Nephron (organoid): ENCODE data around the gene OR51B4.

ENCODE experiments used
- H3K27ac Mint-ChIP-seq, 3 experiments: 2 replicates each; pipeline ENCODE4 v1.8.0; 2020; ENCODE audit warnings: mixed read lengths in 3 of 3, mild to moderate bottlenecking in 2 of 3, moderate library complexity in 1 of 3
- H3K27me3 Mint-ChIP-seq: 2 replicates; pipeline ENCODE4 v1.8.0; 2021; ENCODE audit warnings: low read depth, mild to moderate bottlenecking, moderate library complexity, mixed read lengths
- H3K36me3 Mint-ChIP-seq: 2 replicates; pipeline ENCODE4 v1.8.0; 2020; ENCODE audit warnings: low read depth, mixed read lengths
- H3K4me1 Mint-ChIP-seq: 2 replicates; pipeline ENCODE4 v1.8.0; 2020; ENCODE audit warnings: mixed read lengths
- H3K4me3 Mint-ChIP-seq, 3 experiments: 2 replicates each; pipeline ENCODE4 v1.8.0; 2020; ENCODE audit warnings: mild to moderate bottlenecking in 3 of 3, mixed read lengths in 3 of 3, moderate library complexity in 2 of 3
- H3K9me3 Mint-ChIP-seq: 2 replicates; pipeline ENCODE4 v1.8.0; 2020; ENCODE audit warnings: mixed read lengths
- CTCF ChIP-seq, 3 experiments: fragments of 200-600 bp; sonication (generic); IDR thresholded peaks; one replicate each; pipeline ENCODE4 v1.5.0; 2021; ENCODE audit warnings: antibody characterized with exemption in 3 of 3; ENCODE audit not compliant: unreplicated experiment in 3 of 3

Gene OR51B4, protein sequence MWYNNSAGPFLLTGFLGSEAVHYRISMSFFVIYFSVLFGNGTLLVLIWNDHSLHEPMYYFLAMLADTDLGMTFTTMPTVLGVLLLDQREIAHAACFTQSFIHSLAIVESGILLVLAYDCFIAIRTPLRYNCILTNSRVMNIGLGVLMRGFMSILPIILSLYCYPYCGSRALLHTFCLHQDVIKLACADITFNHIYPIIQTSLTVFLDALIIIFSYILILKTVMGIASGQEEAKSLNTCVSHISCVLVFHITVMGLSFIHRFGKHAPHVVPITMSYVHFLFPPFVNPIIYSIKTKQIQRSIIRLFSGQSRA

DNA sequence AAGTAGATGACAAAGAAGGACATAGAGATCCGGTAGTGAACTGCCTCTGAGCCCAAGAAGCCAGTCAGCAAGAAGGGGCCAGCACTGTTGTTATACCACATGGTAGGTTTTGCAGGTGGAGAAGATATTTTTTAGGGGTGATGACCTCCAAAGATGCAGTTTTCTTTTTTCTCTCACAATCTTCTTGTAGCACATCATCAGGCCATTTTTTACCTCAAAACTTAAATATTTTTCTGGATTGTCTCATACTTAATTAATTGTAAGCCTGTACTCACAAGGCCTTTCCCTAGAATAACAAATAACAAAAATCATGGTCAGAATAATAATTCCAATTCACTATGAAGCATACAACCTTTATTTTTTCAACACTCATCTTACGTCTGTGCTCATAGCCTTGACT is at the start of gene OR51B4:
Gene OR51B4, minus strand, starts transcription at position 101 of the 400 bp plus-strand sequence. Its CDS starts 0 bp downstream, at position 101.
- Mint-ChIP-seq H3K27ac (no peak within 1 kb of the TSS), H3K4me3 (no peak within 1 kb of the TSS), H3K9me3 (no peaks in the 10 kb centered on the region), H3K4me1 (no peaks in the 10 kb centered on the region), H3K36me3 (no peaks in the 10 kb centered on the region), H3K27me3 (peaks cover 5% of the 10 kb centered on the region)
- no peak for TF ChIP-seq CTCF (IDR thresholded peaks at IDR 0.05; ENCODE audit: unreplicated experiment in 3 of 3)

GRCh38 chr11:5351208-5351607 is 49.5 kb upstream of the OR51B4 start, which contains the start of gene OR51B6:
TSS of gene OR51B6 (plus strand) at chr11:5351508. CDS start at chr11:5351508, 0 bp downstream.
- Mint-ChIP-seq H3K27me3 (peaks cover 11% of the 10 kb centered on the region), H3K4me3 (no peak within 1 kb of the TSS), H3K27ac (no peak within 1 kb of the TSS), H3K4me1 (no peaks in the 10 kb centered on the region), H3K36me3 (no peaks in the 10 kb centered on the region), H3K9me3 (no peaks in the 10 kb centered on the region)
- no peak for TF ChIP-seq CTCF (IDR thresholded peaks at IDR 0.05; ENCODE audit: unreplicated experiment in 3 of 3)

DNA sequence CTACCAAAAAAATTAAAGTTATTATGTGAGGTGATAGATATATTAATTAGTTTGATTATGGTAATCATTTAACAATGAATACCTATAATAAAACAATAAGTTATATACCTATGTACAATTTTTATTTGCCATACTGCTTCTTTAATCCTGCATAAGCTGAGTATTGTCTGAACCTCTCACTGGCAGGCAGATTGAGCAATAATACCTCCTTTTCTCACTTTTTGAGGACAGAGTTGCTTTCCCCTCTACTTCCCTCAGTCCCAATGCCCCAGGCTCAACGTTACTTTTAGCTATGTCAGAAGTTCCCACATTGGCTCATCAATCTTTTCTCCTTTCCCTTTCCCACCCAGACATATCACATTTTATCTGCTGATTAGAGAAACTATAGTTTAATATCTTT is 47.8 kb upstream of the OR51B4 start:
- Mint-ChIP-seq H3K4me3 (no peak overlapping the region), H3K36me3 (no peaks in the 10 kb centered on the region), H3K27ac (no peak overlapping the region), H3K4me1 (no peaks in the 10 kb centered on the region), H3K9me3 (no peaks in the 10 kb centered on the region), H3K27me3 (peaks cover 10% of the 10 kb centered on the region)
- TF ChIP-seq CTCF (IDR thresholded peaks at IDR 0.05; ENCODE audit: unreplicated experiment in 3 of 3) = no peak

GRCh38 chr11:5348551-5349194 is 46.9 kb upstream of the OR51B4 start:
- H3K27ac Mint-ChIP-seq = no peak overlapping the region
- no peak for TF ChIP-seq CTCF (IDR thresholded peaks at IDR 0.05; ENCODE audit: unreplicated experiment in 3 of 3)
- no peaks in the 10 kb centered on the region for H3K36me3 Mint-ChIP-seq
- H3K9me3 Mint-ChIP-seq = no peaks in the 10 kb centered on the region
- H3K4me1 Mint-ChIP-seq = no peaks in the 10 kb centered on the region
- H3K27me3 Mint-ChIP-seq = peaks cover 7% of the 10 kb centered on the region
- H3K4me3 Mint-ChIP-seq = no peak overlapping the region

GRCh38 chr11:5345831-5346230 is 44.1 kb upstream of the OR51B4 start:
- Mint-ChIP-seq H3K4me1 (no peaks in the 10 kb centered on the region), H3K9me3 (no peaks in the 10 kb centered on the region), H3K36me3 (no peaks in the 10 kb centered on the region), H3K27ac (no peak overlapping the region), H3K27me3 (peaks cover 7% of the 10 kb centered on the region), H3K4me3 (no peak overlapping the region)
- no peak for TF ChIP-seq CTCF (IDR thresholded peaks at IDR 0.05; ENCODE audit: unreplicated experiment in 3 of 3)
